Myocyte (in vitro differentiated cells): Measurements from ENCODE around the gene IQSEC1. TPM values are rescaled to one million over a fixed set of nuclear protein-coding genes. Genes with fewer than 3 reads are reported as not detected.

Source experiments
- DNase-seq: peaks from one replicate; pipeline ENCODE4 v3.0.0-alpha.2; 2012; ENCODE audit warnings: low read depth
- total RNA-seq: library from RNA; depleted of rRNA; stranded (reverse); fragments of >200 nt; gene quantifications from 2 replicates; pipeline ENCODE4 v1.2.3, GENCODE V29; 2014

The IQSEC1 gene
- total RNA-seq, 1 donor from 2014 or later, result 15.6 TPM

DNA sequence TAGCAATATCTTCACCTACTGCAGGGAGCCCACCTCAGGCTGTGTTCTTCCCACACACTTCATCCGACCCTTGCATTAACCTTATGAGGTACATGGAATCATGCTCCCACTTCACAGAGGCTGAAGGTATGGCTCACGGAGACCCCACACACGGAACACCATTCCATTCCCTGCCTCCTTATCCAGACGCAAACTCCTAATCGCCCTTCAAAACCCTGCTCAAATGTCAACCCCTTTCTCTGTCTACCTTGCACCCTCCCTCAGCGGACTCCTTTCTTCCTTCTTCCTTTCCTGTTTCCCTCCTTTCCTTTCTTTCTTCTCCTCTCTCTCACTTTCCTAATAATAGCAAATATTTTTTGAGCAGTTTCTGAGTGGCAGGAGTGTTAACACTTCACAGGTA is 23.8 kb downstream of the IQSEC1 start:
- DNase-seq, result no peak

GRCh38 chr3:13047296-13048165 is 25.7 kb downstream of the IQSEC1 start:
- no peak for DNase-seq

DNA sequence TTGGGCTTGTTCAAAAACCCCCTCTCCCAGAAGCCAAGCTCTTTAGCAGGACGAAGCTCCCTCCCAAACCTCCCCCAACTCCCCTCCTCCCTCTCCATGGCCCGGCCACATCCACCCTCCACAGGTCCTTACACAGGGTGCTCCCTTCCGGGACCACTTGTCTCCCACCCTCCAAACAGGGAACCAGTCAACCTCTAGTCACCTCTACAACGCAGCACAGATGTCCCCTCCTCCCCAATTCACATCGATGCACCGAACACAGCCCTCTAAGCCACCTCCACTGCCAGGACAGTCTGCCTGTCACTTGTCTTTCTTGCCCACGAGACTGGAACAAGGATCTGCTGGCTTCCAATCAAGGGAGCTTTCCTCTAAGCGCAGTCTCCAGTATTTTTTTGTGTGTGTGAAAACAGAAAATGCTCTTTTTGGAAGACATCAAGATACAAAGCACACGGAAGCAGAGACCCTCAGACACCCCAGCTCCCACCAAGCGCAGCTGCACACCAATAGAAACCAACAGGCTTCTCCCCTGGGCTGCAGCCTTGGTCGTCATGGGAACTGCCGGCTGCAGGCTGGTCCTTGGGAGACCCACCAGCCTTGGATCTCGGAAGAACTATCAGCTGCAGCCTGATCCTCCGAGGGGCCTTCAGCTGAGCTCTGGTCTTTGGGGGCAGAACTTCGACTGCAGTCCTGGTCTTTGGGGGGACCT is 26.5 kb downstream of the IQSEC1 start:
- DNase-seq, result no peak

GRCh38 chr3:13045904-13046568 is 27.2 kb downstream of the IQSEC1 start:
- DNase-seq, result peak; percentile 44

- DNase-seq, result no peak
Measured at GRCh38 chr3:13045241-13045903, 27.9 kb downstream of the IQSEC1 start.

GRCh38 chr3:13044496-13045240 is 28.6 kb downstream of the IQSEC1 start:
- no peak for DNase-seq

DNA sequence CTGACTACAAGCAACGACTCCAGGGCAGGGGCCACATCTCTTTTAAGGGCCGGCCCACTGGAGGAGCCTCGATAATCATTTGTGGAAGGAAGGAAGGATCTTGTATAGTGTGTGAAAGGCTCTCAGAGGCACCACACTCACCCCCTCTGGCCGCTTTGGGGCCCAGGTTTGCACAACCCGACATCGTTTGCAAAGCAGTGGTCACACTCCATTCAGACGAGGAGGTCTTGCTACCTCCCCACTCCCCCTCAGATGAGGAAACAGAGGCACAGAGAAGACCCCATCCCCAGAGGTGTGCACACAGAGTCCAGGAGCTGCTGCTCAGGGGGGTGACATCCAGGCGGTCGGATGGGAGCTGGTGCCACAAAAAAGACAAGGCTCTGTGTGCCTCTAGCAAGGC is 29.6 kb downstream of the IQSEC1 start:
- no peak for DNase-seq

- DNase-seq, result no peak
Measured at GRCh38 chr3:13042715-13043271, 30.4 kb downstream of the IQSEC1 start.

DNA sequence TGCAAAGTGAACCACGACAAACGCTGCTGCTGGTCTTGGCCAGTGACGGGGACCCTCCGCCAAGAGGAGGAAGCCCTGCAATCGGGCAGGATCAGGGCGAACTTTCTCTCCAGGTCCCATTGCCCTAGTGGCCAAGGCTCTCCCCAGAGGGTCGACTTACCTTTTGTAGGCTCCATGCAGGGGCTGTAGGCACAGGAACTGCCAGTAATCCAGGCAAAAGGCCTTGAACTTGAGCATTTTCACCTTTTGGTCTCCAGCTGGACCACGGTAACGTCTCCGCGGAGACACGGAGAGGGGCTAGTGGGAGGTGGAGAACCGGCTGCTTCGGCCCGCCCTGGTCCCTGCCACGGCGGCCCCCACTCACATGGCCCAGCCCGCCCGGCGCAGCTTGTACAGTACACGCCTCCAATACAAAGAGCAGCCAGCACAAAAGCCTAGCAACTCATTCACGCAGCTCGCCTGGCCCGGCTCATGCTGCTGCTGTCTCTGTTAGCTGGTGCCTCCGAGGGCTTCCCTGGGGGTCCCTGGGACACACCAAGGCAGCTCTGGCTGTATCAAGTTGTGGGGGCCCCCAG is 31.0 kb downstream of the IQSEC1 start:
- no peak for DNase-seq

DNA sequence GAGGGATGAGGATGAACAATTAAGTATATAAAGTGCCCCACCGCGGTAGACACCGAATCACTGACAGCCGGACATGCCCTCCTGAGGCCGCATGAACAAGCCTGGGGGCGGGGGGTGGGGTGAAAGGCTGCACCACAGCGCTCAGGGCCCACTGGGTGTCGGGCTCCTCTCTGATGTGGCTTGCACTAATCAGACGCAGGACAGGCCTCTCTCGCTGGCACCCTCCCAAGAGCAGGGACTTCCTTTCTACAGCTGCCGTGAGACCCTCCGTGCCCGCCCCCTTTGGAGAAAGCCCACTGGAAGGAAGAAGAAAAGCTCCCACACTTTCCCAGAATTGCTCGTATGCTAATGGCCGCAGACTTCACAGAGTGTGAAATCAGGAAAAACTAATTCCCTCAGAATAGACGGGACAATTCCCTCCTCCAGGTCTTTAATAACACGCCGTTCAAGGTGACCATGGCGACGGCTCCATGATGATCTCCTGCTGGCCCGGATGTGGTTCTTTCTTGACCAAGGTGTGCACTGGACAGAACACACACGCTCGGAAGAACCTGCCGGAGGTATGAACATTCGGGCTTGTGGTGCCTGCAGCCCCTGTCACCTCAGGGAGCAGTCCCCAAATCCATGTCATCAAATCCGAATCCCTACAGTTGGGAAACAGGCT is 32.0 kb downstream of the IQSEC1 start:
- DNase-seq, result no peak

- DNase-seq, result no peak
Measured at GRCh38 chr3:13040361-13041074, 32.7 kb downstream of the IQSEC1 start.

DNA sequence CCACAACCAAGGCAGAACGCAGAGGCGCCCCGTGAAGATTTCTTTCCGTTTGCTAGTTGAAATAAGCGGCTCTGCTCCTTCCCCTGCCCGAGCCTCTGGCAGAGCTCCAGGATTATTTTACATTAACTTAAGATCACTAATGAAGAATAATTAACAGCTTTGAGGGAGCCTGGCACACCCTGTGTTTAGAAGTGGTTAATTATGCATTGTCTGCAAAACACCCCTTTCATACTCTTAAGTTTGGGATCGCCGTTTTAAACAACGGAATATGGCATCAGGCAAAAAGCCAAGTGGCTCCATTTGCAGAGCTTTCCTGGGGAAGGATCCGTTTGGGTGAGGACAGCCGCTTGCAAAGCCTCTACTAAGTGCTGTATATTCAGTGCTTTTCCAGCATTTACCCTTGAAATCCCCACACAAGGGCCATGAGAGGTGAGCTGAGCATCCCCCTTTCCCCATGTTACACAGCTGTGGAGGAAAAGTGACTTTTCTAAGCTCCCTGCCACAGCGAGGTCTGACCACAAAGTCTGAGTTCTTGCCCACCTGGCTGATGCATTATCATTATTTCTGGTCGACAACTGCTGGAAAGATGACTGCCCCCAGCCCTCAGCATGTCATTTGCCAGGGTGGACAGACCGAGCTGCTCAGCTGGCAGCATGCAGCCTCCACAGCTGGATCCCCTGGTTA is 33.9 kb downstream of the IQSEC1 start:
- no peak for DNase-seq

GRCh38 chr3:13037458-13038117 is 35.6 kb downstream of the IQSEC1 start:
- DNase-seq, result no peak

GRCh38 chr3:13034861-13035260 is 38.4 kb downstream of the IQSEC1 start:
- no peak for DNase-seq

- DNase-seq, result no peak
Measured at GRCh38 chr3:13034109-13034800, 39.0 kb downstream of the IQSEC1 start.

- DNase-seq, result no peak
Measured at GRCh38 chr3:13032206-13032605, 41.0 kb downstream of the IQSEC1 start.

- DNase-seq, result no peak
Measured at GRCh38 chr3:13031621-13032020, 41.6 kb downstream of the IQSEC1 start.
